Karpas-422 (cell line): ENCODE data around the gene LRRC71. TPM values are rescaled to one million over a fixed set of nuclear protein-coding genes. Genes with fewer than 3 reads are reported as not detected.
A peak's percentile ranks its signal among the peaks of the same experiment; 100 is the strongest.

Source experiments
- DNase-seq: peaks from one replicate; pipeline ENCODE4 v3.0.0-alpha.2; 2015
- H2AFZ ChIP-seq: fragments of 200-600 bp; sonication (generic); 2 replicates; pipeline ENCODE4 v1.6.1; 2014; ENCODE audit warnings: antibody characterized with exemption, low read length, mixed read lengths
- H3K27ac ChIP-seq: fragments of 200-600 bp; sonication (generic); 2 replicates; pipeline ENCODE4 v1.5.1; 2014; ENCODE audit warnings: mild to moderate bottlenecking, low read length, moderate library complexity
- H3K27me3 ChIP-seq: fragments of 200-600 bp; sonication (generic); 2 replicates; pipeline ENCODE4 v1.6.1; 2014; ENCODE audit warnings: low read length, mixed read lengths
- H3K36me3 ChIP-seq: fragments of 200-600 bp; sonication (generic); 2 replicates; pipeline ENCODE4 v1.6.1; 2014; ENCODE audit warnings: low read length, mixed read lengths; ENCODE audit not compliant: insufficient read depth
- H3K4me1 ChIP-seq: fragments of 200-600 bp; sonication (generic); 2 replicates; pipeline ENCODE4 v1.6.1; 2014; ENCODE audit warnings: mild to moderate bottlenecking, low read length, mixed read lengths
- H3K4me2 ChIP-seq: fragments of 200-600 bp; sonication (generic); 2 replicates; pipeline ENCODE4 v1.6.1; 2014; ENCODE audit warnings: low read length, low read depth, mild to moderate bottlenecking; ENCODE audit not compliant: poor library complexity, severe bottlenecking
- H3K4me3 ChIP-seq: fragments of 200-600 bp; sonication (generic); 2 replicates; pipeline ENCODE4 v1.5.1; 2014; ENCODE audit warnings: mild to moderate bottlenecking, antibody characterized with exemption, low read length, mixed read lengths
- H3K79me2 ChIP-seq: fragments of 200-600 bp; sonication (generic); 2 replicates; pipeline ENCODE4 v1.6.1; 2014; ENCODE audit warnings: mild to moderate bottlenecking, low read length, mixed read lengths
- H3K9ac ChIP-seq: fragments of 200-600 bp; sonication (generic); 2 replicates; pipeline ENCODE4 v1.6.0; 2014; ENCODE audit warnings: low read length
- H3K9me2 ChIP-seq: fragments of 200-600 bp; sonication (generic), shearing (Covaris generic); replicated peaks from 2 replicates; pipeline ENCODE4 v1.6.0; 2014; ENCODE audit warnings: mild to moderate bottlenecking, low read length, moderate library complexity; ENCODE audit not compliant: insufficient read depth
- H3K9me3 ChIP-seq: fragments of 300-700, 200-600 bp; sonication (generic); 2 replicates; pipeline ENCODE4 v1.6.1; 2014; ENCODE audit warnings: low read length, mixed read lengths
- H4K20me1 ChIP-seq: fragments of 200-600 bp; sonication (generic); 2 replicates; pipeline ENCODE4 v1.6.1; 2014; ENCODE audit warnings: mild to moderate bottlenecking, antibody characterized with exemption, low read length, low read depth; ENCODE audit not compliant: insufficient read depth
- total RNA-seq: library from RNA; depleted of rRNA; stranded (reverse); fragments of >200 nt; shearing (Covaris generic); gene quantifications from 2 replicates; pipeline ENCODE4 v1.2.3, GENCODE V29; 2014; ENCODE audit warnings: low replicate concordance

LRRC71 gene
- total RNA-seq, 1 experiment from 2014 or later = not detected

- Histone ChIP-seq H4K20me1 (no peaks in the 10 kb centered on the region), H3K27me3 (no peaks in the 10 kb centered on the region), H2AFZ (no peak overlapping the region), H3K27ac (no peak overlapping the region), H3K9me3 (no peaks in the 10 kb centered on the region), H3K9ac (no peak overlapping the region), H3K79me2 (no peaks in the 10 kb centered on the region), H3K4me1 (peaks cover 6% of the 10 kb centered on the region), H3K4me3 (no peak overlapping the region), H3K4me2 (no peak overlapping the region), H3K36me3 (no peaks in the 10 kb centered on the region), H3K9me2 (no peaks in the 10 kb centered on the region)
- DNase-seq = no peak
Observed at GRCh38 chr1:156958247-156958714, 37.8 kb downstream of the LRRC71 start.

- peaks cover 11% of the 10 kb centered on the region for H3K4me1 ChIP-seq
- no peaks in the 10 kb centered on the region for H3K9me2 ChIP-seq
- no peaks in the 10 kb centered on the region for H3K9me3 ChIP-seq
- H3K9ac ChIP-seq = no peak overlapping the region
- no peaks in the 10 kb centered on the region for H4K20me1 ChIP-seq
- H3K36me3 ChIP-seq = no peaks in the 10 kb centered on the region
- H3K4me3 ChIP-seq = no peak overlapping the region
- H2AFZ ChIP-seq = no peak overlapping the region
- no peaks in the 10 kb centered on the region for H3K79me2 ChIP-seq
- H3K4me2 ChIP-seq = no peak overlapping the region
- H3K27ac ChIP-seq = no peak overlapping the region
- DNase-seq = no peak
- no peaks in the 10 kb centered on the region for H3K27me3 ChIP-seq
Observed at GRCh38 chr1:156959414-156959813, 39.0 kb downstream of the LRRC71 start.

- no peak overlapping the region for H3K27ac ChIP-seq
- H3K36me3 ChIP-seq = no peaks in the 10 kb centered on the region
- H2AFZ ChIP-seq = no peak overlapping the region
- H4K20me1 ChIP-seq = no peaks in the 10 kb centered on the region
- H3K4me1 ChIP-seq = peaks cover 11% of the 10 kb centered on the region
- no peak for DNase-seq
- H3K27me3 ChIP-seq = no peaks in the 10 kb centered on the region
- no peak overlapping the region for H3K4me3 ChIP-seq
- no peaks in the 10 kb centered on the region for H3K79me2 ChIP-seq
- H3K9me2 ChIP-seq = no peaks in the 10 kb centered on the region
- H3K9ac ChIP-seq = no peak overlapping the region
- no peaks in the 10 kb centered on the region for H3K9me3 ChIP-seq
- H3K4me2 ChIP-seq = no peak overlapping the region
Observed at GRCh38 chr1:156959925-156960324, 39.5 kb downstream of the LRRC71 start.

- peak; percentile 68 for DNase-seq
- H3K9me3 ChIP-seq = no peaks in the 10 kb centered on the region
- H4K20me1 ChIP-seq = no peaks in the 10 kb centered on the region
- no peaks in the 10 kb centered on the region for H3K9me2 ChIP-seq
- peaks cover 11% of the 10 kb centered on the region for H3K4me1 ChIP-seq
- no peak overlapping the region for H2AFZ ChIP-seq
- H3K27ac ChIP-seq = no peak overlapping the region
- no peak overlapping the region for H3K9ac ChIP-seq
- H3K4me3 ChIP-seq = no peak overlapping the region
- no peaks in the 10 kb centered on the region for H3K36me3 ChIP-seq
- H3K4me2 ChIP-seq = no peak overlapping the region
- H3K27me3 ChIP-seq = no peaks in the 10 kb centered on the region
- H3K79me2 ChIP-seq = no peaks in the 10 kb centered on the region
Observed at GRCh38 chr1:156961709-156962108, 41.3 kb downstream of the LRRC71 start.

GRCh38 chr1:156963621-156964020 is 43.2 kb downstream of the LRRC71 start:
- Histone ChIP-seq H3K27me3 (no peaks in the 10 kb centered on the region), H3K9me2 (no peaks in the 10 kb centered on the region), H2AFZ (peak overlapping the region; percentile 38), H3K36me3 (no peaks in the 10 kb centered on the region), H3K4me2 (no peak overlapping the region), H4K20me1 (no peaks in the 10 kb centered on the region), H3K4me1 (peaks cover 11% of the 10 kb centered on the region), H3K79me2 (no peaks in the 10 kb centered on the region), H3K4me3 (no peak overlapping the region), H3K27ac (no peak overlapping the region), H3K9ac (no peak overlapping the region), H3K9me3 (no peaks in the 10 kb centered on the region)
- DNase-seq = peak; percentile 46

- no peaks in the 10 kb centered on the region for H3K79me2 ChIP-seq
- peaks cover 8% of the 10 kb centered on the region for H3K4me1 ChIP-seq
- H3K9me2 ChIP-seq = no peaks in the 10 kb centered on the region
- H3K9ac ChIP-seq = no peak overlapping the region
- no peak overlapping the region for H3K4me3 ChIP-seq
- no peaks in the 10 kb centered on the region for H3K27me3 ChIP-seq
- no peak overlapping the region for H3K27ac ChIP-seq
- DNase-seq = no peak
- H4K20me1 ChIP-seq = no peaks in the 10 kb centered on the region
- no peak overlapping the region for H3K4me2 ChIP-seq
- no peaks in the 10 kb centered on the region for H3K9me3 ChIP-seq
- H3K36me3 ChIP-seq = no peaks in the 10 kb centered on the region
- H2AFZ ChIP-seq = peak overlapping the region; percentile 30; the same call in 1 of the 2 replicates
Observed at GRCh38 chr1:156964441-156964840, 44.0 kb downstream of the LRRC71 start.

GRCh38 chr1:156969496-156969895 is 49.1 kb downstream of the LRRC71 start:
- DNase-seq = no peak
- no peaks in the 10 kb centered on the region for H4K20me1 ChIP-seq
- no peak overlapping the region for H3K4me2 ChIP-seq
- no peak overlapping the region for H3K27ac ChIP-seq
- no peak overlapping the region for H3K9ac ChIP-seq
- H3K79me2 ChIP-seq = no peaks in the 10 kb centered on the region
- H3K9me2 ChIP-seq = no peaks in the 10 kb centered on the region
- no peaks in the 10 kb centered on the region for H3K27me3 ChIP-seq
- H3K4me1 ChIP-seq = no peaks in the 10 kb centered on the region
- H3K36me3 ChIP-seq = no peaks in the 10 kb centered on the region
- H3K4me3 ChIP-seq = no peak overlapping the region
- no peak overlapping the region for H2AFZ ChIP-seq
- no peaks in the 10 kb centered on the region for H3K9me3 ChIP-seq

GRCh38 chr1:156970017-156970416 is 49.6 kb downstream of the LRRC71 start:
- H2AFZ ChIP-seq = no peak overlapping the region
- no peaks in the 10 kb centered on the region for H3K4me1 ChIP-seq
- H3K4me2 ChIP-seq = no peak overlapping the region
- H4K20me1 ChIP-seq = no peaks in the 10 kb centered on the region
- H3K27me3 ChIP-seq = no peaks in the 10 kb centered on the region
- no peaks in the 10 kb centered on the region for H3K36me3 ChIP-seq
- H3K4me3 ChIP-seq = no peak overlapping the region
- no peaks in the 10 kb centered on the region for H3K79me2 ChIP-seq
- no peak for DNase-seq
- H3K9me3 ChIP-seq = no peaks in the 10 kb centered on the region
- H3K9ac ChIP-seq = no peak overlapping the region
- H3K9me2 ChIP-seq = no peaks in the 10 kb centered on the region
- no peak overlapping the region for H3K27ac ChIP-seq

- H2AFZ ChIP-seq = no peak overlapping the region
- no peaks in the 10 kb centered on the region for H3K9me2 ChIP-seq
- no peaks in the 10 kb centered on the region for H3K4me1 ChIP-seq
- no peaks in the 10 kb centered on the region for H3K36me3 ChIP-seq
- no peaks in the 10 kb centered on the region for H3K9me3 ChIP-seq
- H3K27me3 ChIP-seq = no peaks in the 10 kb centered on the region
- no peak overlapping the region for H3K4me3 ChIP-seq
- DNase-seq = no peak
- H3K27ac ChIP-seq = no peak overlapping the region
- H4K20me1 ChIP-seq = no peaks in the 10 kb centered on the region
- no peak overlapping the region for H3K9ac ChIP-seq
- no peaks in the 10 kb centered on the region for H3K79me2 ChIP-seq
- no peak overlapping the region for H3K4me2 ChIP-seq
Observed at GRCh38 chr1:156973417-156973816, 53.0 kb downstream of the LRRC71 start.
